ENCODE data around the gene PALM.
"Not testable (repeated sequence)": the region's sequence is repeated elsewhere in the genome, so short reads cannot be mapped to it uniquely, and the experiment has no call there.

- TF ChIP-seq POLR2A (IDR thresholded peaks at IDR 0.05; ENCODE audit: borderline replicate concordance, extremely low read depth, insufficient read depth, insufficient read length); RAD21 (IDR thresholded peaks at IDR 0.05; ENCODE audit: low read depth); ZNF274 (IDR thresholded peaks at IDR 0.05; ENCODE audit: low read depth, low read length); EZH2phosphoT487 (IDR thresholded peaks at IDR 0.05; ENCODE audit: borderline replicate concordance); CTCF (IDR thresholded peaks at IDR 0.05 in 2 of 3, conservative IDR thresholded peaks at IDR 0.05 in 1 of 3; ENCODE audit: borderline replicate concordance in 1 of 3, insufficient read depth in 1 of 3, low read depth in 2 of 3, low read length in 2 of 3): not testable (repeated sequence)
Observed at GRCh38 chr19:698529-698928, 10.2 kb upstream of the PALM start.
